ENCODE results near the gene NR2F6.

The NR2F6 gene

GRCh38 chr19:17245535-17245984, at the start of gene NR2F6:
Gene NR2F6 (minus strand): TSS chr19:17245919. CDS start chr19:17245220, 699 bp downstream.
- peak within 1 kb of the TSS; percentile 75 for H3K27ac Mint-ChIP-seq
- H3K4me1 Mint-ChIP-seq (ENCODE audit: low read depth) = peaks cover 8% of the 10 kb centered on the region
- H3K27me3 Mint-ChIP-seq = no peaks in the 10 kb centered on the region
- no peaks in the 10 kb centered on the region for H3K9me3 Mint-ChIP-seq
- H3K4me3 Mint-ChIP-seq = peak within 1 kb of the TSS; percentile 81
- no peaks in the 10 kb centered on the region for H3K36me3 Mint-ChIP-seq (ENCODE audit: low read depth)

- H3K4me3 Mint-ChIP-seq = no peak overlapping the region
- no peak overlapping the region for H3K27ac Mint-ChIP-seq
- no peaks in the 10 kb centered on the region for H3K27me3 Mint-ChIP-seq
- no peaks in the 10 kb centered on the region for H3K9me3 Mint-ChIP-seq
- H3K4me1 Mint-ChIP-seq (ENCODE audit: low read depth) = peaks cover 23% of the 10 kb centered on the region
- H3K36me3 Mint-ChIP-seq (ENCODE audit: low read depth) = peaks cover 13% of the 10 kb centered on the region
Measured at GRCh38 chr19:17294051-17294891, 48.6 kb upstream of the NR2F6 start.

GRCh38 chr19:17293605-17294004, 47.9 kb upstream of the NR2F6 start:
- H3K9me3 Mint-ChIP-seq = no peaks in the 10 kb centered on the region
- H3K27me3 Mint-ChIP-seq = no peaks in the 10 kb centered on the region
- no peak overlapping the region for H3K27ac Mint-ChIP-seq
- H3K4me1 Mint-ChIP-seq (ENCODE audit: low read depth) = peaks cover 23% of the 10 kb centered on the region
- H3K36me3 Mint-ChIP-seq (ENCODE audit: low read depth) = peaks cover 13% of the 10 kb centered on the region
- H3K4me3 Mint-ChIP-seq = no peak overlapping the region

- no peaks in the 10 kb centered on the region for H3K9me3 Mint-ChIP-seq
- peaks cover 23% of the 10 kb centered on the region for H3K4me1 Mint-ChIP-seq (ENCODE audit: low read depth)
- peak overlapping the region; percentile 88 for H3K4me3 Mint-ChIP-seq
- H3K27me3 Mint-ChIP-seq = no peaks in the 10 kb centered on the region
- H3K36me3 Mint-ChIP-seq (ENCODE audit: low read depth) = peaks cover 8% of the 10 kb centered on the region
- H3K27ac Mint-ChIP-seq = peak overlapping the region; percentile 81
Measured at GRCh38 chr19:17292301-17293074, 46.8 kb upstream of the NR2F6 start.

- peaks cover 18% of the 10 kb centered on the region for H3K36me3 Mint-ChIP-seq (ENCODE audit: low read depth)
- H3K4me3 Mint-ChIP-seq = no peak overlapping the region
- no peak overlapping the region for H3K27ac Mint-ChIP-seq
- no peaks in the 10 kb centered on the region for H3K9me3 Mint-ChIP-seq
- peaks cover 11% of the 10 kb centered on the region for H3K4me1 Mint-ChIP-seq (ENCODE audit: low read depth)
- no peaks in the 10 kb centered on the region for H3K27me3 Mint-ChIP-seq
Measured at GRCh38 chr19:17289489-17289888, 43.8 kb upstream of the NR2F6 start.

GRCh38 chr19:17286752-17287151, 41.0 kb upstream of the NR2F6 start:
- peaks cover 27% of the 10 kb centered on the region for H3K36me3 Mint-ChIP-seq (ENCODE audit: low read depth)
- H3K4me3 Mint-ChIP-seq = no peak overlapping the region
- no peak overlapping the region for H3K27ac Mint-ChIP-seq
- peaks cover under 1% of the 10 kb centered on the region for H3K4me1 Mint-ChIP-seq (ENCODE audit: low read depth)
- no peaks in the 10 kb centered on the region for H3K27me3 Mint-ChIP-seq
- no peaks in the 10 kb centered on the region for H3K9me3 Mint-ChIP-seq

GRCh38 chr19:17286263-17286662, 40.5 kb upstream of the NR2F6 start:
- Mint-ChIP-seq H3K27ac (no peak overlapping the region), H3K27me3 (no peaks in the 10 kb centered on the region), H3K4me3 (no peak overlapping the region), H3K4me1 (ENCODE audit: low read depth) (peaks cover 3% of the 10 kb centered on the region), H3K9me3 (no peaks in the 10 kb centered on the region), H3K36me3 (ENCODE audit: low read depth) (peaks cover 27% of the 10 kb centered on the region)

- Mint-ChIP-seq H3K4me3 (no peak overlapping the region), H3K4me1 (ENCODE audit: low read depth) (peaks cover 6% of the 10 kb centered on the region), H3K9me3 (no peaks in the 10 kb centered on the region), H3K27me3 (no peaks in the 10 kb centered on the region), H3K27ac (no peak overlapping the region), H3K36me3 (ENCODE audit: low read depth) (peaks cover 27% of the 10 kb centered on the region)
Measured at GRCh38 chr19:17285415-17286135, 39.9 kb upstream of the NR2F6 start.

GRCh38 chr19:17283504-17283996, 37.8 kb upstream of the NR2F6 start:
- H3K4me1 Mint-ChIP-seq (ENCODE audit: low read depth) = peaks cover 6% of the 10 kb centered on the region
- peak overlapping the region; percentile 90 for H3K4me3 Mint-ChIP-seq
- H3K27me3 Mint-ChIP-seq = no peaks in the 10 kb centered on the region
- H3K9me3 Mint-ChIP-seq = no peaks in the 10 kb centered on the region
- peaks cover 27% of the 10 kb centered on the region for H3K36me3 Mint-ChIP-seq (ENCODE audit: low read depth)
- H3K27ac Mint-ChIP-seq = no peak overlapping the region

GRCh38 chr19:17282488-17283125, 36.9 kb upstream of the NR2F6 start:
- Mint-ChIP-seq H3K36me3 (ENCODE audit: low read depth) (peaks cover 28% of the 10 kb centered on the region), H3K27ac (peak overlapping the region; percentile 85), H3K27me3 (no peaks in the 10 kb centered on the region), H3K9me3 (no peaks in the 10 kb centered on the region), H3K4me1 (ENCODE audit: low read depth) (peaks cover 6% of the 10 kb centered on the region), H3K4me3 (peak overlapping the region; percentile 90)

GRCh38 chr19:17281391-17282304, 35.9 kb upstream of the NR2F6 start, which contains the start of gene ANKLE1:
Gene ANKLE1 (plus strand): TSS chr19:17281901. CDS start chr19:17281921, 20 bp downstream.
- Mint-ChIP-seq H3K27ac (peak within 1 kb of the TSS; percentile 85), H3K4me1 (ENCODE audit: low read depth) (peaks cover 6% of the 10 kb centered on the region), H3K4me3 (peak within 1 kb of the TSS; percentile 90), H3K9me3 (no peaks in the 10 kb centered on the region), H3K27me3 (no peaks in the 10 kb centered on the region), H3K36me3 (ENCODE audit: low read depth) (peaks cover 33% of the 10 kb centered on the region)

- no peak overlapping the region for H3K27ac Mint-ChIP-seq
- H3K27me3 Mint-ChIP-seq = no peaks in the 10 kb centered on the region
- H3K36me3 Mint-ChIP-seq (ENCODE audit: low read depth) = peaks cover 32% of the 10 kb centered on the region
- no peak overlapping the region for H3K4me3 Mint-ChIP-seq
- H3K9me3 Mint-ChIP-seq = no peaks in the 10 kb centered on the region
- peaks cover 6% of the 10 kb centered on the region for H3K4me1 Mint-ChIP-seq (ENCODE audit: low read depth)
Measured at GRCh38 chr19:17279436-17279835, 33.7 kb upstream of the NR2F6 start.

GRCh38 chr19:17275441-17276175, 29.9 kb upstream of the NR2F6 start:
- peaks cover 37% of the 10 kb centered on the region for H3K36me3 Mint-ChIP-seq (ENCODE audit: low read depth)
- H3K9me3 Mint-ChIP-seq = no peaks in the 10 kb centered on the region
- no peak overlapping the region for H3K27ac Mint-ChIP-seq
- H3K27me3 Mint-ChIP-seq = no peaks in the 10 kb centered on the region
- H3K4me3 Mint-ChIP-seq = no peak overlapping the region
- H3K4me1 Mint-ChIP-seq (ENCODE audit: low read depth) = no peaks in the 10 kb centered on the region
